Measurements from ENCODE around the gene GALNT10. TPM values are rescaled to one million over a fixed set of nuclear protein-coding genes. Genes with fewer than 3 reads are reported as not detected.

GALNT10 gene
- total RNA-seq, 2 experiments from 2014 or later: 16.8 to 19.8 TPM

DNA sequence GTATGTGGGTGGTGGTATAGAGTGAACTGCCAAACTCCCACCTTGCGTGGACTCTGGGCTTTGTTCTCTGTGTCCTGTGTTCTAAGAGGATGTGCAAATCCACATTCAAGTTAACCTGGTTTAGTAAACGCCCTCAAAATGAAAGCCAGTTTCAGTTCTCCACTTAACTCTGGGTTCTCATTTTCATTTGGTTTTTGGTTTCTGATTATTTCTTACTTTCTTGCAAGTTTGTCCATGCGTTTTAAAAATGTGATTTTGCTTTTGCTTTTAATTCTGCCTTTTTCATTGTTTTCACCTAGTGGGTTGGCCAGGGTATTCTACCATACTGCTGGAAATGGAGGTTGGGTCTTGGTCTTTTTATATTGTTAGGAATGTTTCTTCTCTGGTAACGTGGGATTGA lies 38.2 kb downstream of the GALNT10 start:
- H3K4me1 Mint-ChIP-seq: peaks cover 26% of the 10 kb centered on the region

DNA sequence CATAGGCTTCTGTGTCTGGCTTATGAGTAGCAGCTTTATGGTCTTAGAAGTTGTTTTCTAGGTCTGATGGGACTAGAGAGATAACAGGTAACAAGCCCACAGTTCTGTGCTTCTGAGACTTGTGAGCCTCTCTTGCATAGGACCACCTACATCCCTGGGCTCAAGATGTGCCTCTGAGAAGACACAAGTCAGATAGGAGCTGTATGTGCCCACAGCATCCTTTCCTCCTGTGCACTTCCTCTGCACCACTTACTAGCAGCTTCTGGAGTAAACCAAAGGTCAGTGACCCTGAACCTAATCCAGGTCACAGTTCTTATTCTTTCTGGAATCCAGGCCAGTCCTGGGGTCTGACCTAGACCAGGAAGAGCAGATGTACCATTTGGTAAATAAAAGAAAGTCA lies 40.0 kb downstream of the GALNT10 start:
- Mint-ChIP-seq H3K27ac (no peak overlapping the region), H3K27me3 (no peaks in the 10 kb centered on the region), H3K4me3 (no peak overlapping the region), H3K36me3 (peaks cover 31% of the 10 kb centered on the region), H3K4me1 (peaks cover 32% of the 10 kb centered on the region), H3K9me3 (peaks cover 16% of the 10 kb centered on the region)
- DNase-seq: no peak

More for the DNA sequence above, 38.2 kb downstream of the GALNT10 start:
- H3K36me3 Mint-ChIP-seq: peaks cover 35% of the 10 kb centered on the region
- H3K27me3 Mint-ChIP-seq: no peaks in the 10 kb centered on the region
- H3K9me3 Mint-ChIP-seq: peaks cover 16% of the 10 kb centered on the region
- DNase-seq: no peak
- peak overlapping the region; percentile 66 for H3K27ac Mint-ChIP-seq
- H3K4me3 Mint-ChIP-seq: peak overlapping the region; percentile 68

DNA sequence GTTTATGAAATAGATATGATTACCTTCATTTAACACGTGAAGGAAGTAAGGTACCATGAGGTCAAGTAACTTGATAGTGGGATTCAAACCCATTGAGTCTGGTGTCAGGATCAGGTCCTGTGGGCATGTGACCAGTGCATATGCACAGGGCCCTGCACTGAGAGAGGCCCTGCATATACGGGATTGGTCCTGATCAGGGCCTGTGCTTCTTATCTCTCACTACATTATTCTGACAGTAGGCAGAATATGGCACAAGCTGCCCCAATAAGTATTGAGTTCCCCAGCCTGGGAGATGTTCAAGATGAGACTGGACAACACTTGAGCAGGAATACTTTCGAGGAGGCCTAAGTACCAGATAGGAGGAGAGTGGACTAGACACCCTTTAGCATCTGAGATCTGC lies 44.0 kb downstream of the GALNT10 start:
- H3K4me1 Mint-ChIP-seq: peaks cover 43% of the 10 kb centered on the region
- H3K27me3 Mint-ChIP-seq: no peaks in the 10 kb centered on the region

GRCh38 chr5:154236011-154236410 lies 45.5 kb downstream of the GALNT10 start:
- Mint-ChIP-seq H3K4me1 (peaks cover 44% of the 10 kb centered on the region), H3K4me3 (no peak overlapping the region), H3K36me3 (peaks cover 2% of the 10 kb centered on the region), H3K9me3 (no peaks in the 10 kb centered on the region), H3K27ac (no peak overlapping the region), H3K27me3 (no peaks in the 10 kb centered on the region)
- DNase-seq: no peak

More for the DNA sequence above, 44.0 kb downstream of the GALNT10 start:
- Mint-ChIP-seq H3K9me3 (no peaks in the 10 kb centered on the region), H3K36me3 (peaks cover 2% of the 10 kb centered on the region), H3K27ac (no peak overlapping the region), H3K4me3 (no peak overlapping the region)
- DNase-seq: no peak

DNA sequence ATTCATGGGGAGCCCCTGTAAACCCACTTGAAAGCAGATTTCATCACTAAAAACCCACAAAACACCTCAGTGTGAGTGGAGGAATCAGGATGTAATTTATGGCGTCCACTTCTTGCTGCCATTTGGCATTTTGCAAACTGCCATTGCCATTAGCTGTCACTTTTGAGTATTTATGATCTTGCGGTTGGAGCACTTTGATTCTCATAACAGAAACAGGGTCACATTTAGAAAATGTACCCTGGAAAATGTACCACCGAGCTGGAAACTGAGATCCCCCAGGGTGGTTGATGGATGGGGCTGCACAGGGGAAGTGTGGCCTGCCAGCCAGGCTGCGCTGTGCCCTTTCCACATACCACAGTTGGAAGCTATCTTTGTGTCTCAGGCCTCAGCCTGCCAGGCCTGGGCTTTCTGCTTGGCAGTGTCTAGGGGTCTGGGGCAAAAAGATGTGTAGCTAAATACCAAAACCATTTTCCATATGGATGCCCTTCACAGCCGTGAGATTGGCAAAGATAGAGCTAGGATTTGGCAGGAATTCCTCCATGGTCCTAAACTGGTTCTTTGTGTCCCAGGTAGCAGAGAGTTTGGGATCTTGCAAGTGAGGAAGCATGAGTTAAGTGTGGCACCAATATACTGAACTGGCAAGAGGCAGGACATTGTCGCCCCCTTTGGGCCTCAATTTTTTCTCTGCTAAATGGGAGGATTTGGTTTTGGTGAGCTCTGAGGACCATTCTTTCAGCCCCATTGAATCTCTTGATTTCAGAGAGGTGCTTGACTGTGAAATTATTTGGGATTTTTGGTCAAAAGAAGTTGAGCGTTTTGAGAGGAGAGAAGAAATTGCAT lies 46.2 kb downstream of the GALNT10 start:
- Mint-ChIP-seq H3K9me3 (no peaks in the 10 kb centered on the region), H3K4me1 (peaks cover 44% of the 10 kb centered on the region), H3K36me3 (peaks cover 2% of the 10 kb centered on the region), H3K4me3 (no peak overlapping the region), H3K27me3 (no peaks in the 10 kb centered on the region), H3K27ac (no peak overlapping the region)
- DNase-seq: no peak

DNA sequence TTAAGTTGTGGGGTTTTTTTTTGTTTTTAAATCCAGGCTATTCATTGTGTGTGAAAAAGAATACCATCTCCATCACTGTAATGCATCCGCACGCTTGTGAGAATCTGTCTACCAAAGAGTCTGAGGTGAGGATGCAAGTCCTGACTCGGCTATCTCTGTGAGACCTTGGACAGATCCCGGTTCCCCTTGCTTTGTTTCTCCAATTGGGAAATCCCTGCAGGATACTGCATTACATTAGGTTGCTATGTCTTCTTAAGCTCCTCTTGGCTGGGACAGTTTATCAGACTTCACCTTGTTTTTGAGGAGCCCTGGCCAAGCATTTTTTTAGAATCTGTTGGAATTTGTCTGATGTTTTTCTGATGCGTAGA lies 46.8 kb downstream of the GALNT10 start:
- Mint-ChIP-seq H3K9me3 (no peaks in the 10 kb centered on the region), H3K27ac (no peak overlapping the region), H3K27me3 (no peaks in the 10 kb centered on the region), H3K4me1 (peaks cover 44% of the 10 kb centered on the region), H3K36me3 (peaks cover 2% of the 10 kb centered on the region), H3K4me3 (no peak overlapping the region)
- DNase-seq: no peak

GRCh38 chr5:154237946-154238345 lies 47.4 kb downstream of the GALNT10 start:
- no peak overlapping the region for H3K4me3 Mint-ChIP-seq
- peaks cover 2% of the 10 kb centered on the region for H3K36me3 Mint-ChIP-seq
- no peak overlapping the region for H3K27ac Mint-ChIP-seq
- H3K9me3 Mint-ChIP-seq: no peaks in the 10 kb centered on the region
- peaks cover 47% of the 10 kb centered on the region for H3K4me1 Mint-ChIP-seq
- no peak for DNase-seq
- H3K27me3 Mint-ChIP-seq: no peaks in the 10 kb centered on the region

DNA sequence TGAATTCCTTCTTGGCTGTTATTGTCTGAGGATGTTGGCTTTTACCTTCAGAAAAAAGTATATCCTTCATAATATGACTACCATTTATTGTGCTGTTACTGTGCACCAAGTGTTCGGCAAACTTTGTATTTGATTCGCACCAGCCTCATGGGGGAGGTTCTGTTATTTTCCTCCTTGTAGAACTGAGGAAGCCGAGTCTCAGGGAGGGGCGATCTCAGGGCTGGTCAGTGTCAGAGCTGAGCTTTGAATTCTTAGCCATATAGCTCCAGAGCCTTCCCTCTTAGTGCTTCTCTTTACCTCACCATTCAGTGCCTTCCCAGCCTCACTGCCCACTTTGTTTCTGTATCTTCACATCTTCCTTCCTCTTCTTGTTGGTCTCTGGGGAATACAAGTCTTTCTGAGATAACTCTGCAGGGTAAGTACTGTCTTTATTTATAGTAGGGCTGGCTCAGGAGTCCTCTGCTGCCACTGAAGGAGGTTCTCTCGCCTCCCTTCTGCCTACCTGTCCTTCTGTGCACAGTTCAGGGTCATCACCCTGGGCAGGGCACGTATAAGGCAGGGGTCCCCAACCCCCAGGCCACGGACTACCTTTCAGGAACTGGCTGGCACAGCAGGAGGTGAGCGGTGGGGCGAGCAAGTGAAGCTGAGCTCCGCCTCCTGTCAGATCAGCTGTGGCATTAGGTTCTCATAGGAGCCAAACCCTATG lies 48.4 kb downstream of the GALNT10 start:
- no peak for DNase-seq
- no peak overlapping the region for H3K27ac Mint-ChIP-seq
- H3K4me3 Mint-ChIP-seq: no peak overlapping the region
- H3K36me3 Mint-ChIP-seq: peaks cover 2% of the 10 kb centered on the region
- peaks cover 48% of the 10 kb centered on the region for H3K4me1 Mint-ChIP-seq
- no peaks in the 10 kb centered on the region for H3K9me3 Mint-ChIP-seq
- no peaks in the 10 kb centered on the region for H3K27me3 Mint-ChIP-seq

DNA sequence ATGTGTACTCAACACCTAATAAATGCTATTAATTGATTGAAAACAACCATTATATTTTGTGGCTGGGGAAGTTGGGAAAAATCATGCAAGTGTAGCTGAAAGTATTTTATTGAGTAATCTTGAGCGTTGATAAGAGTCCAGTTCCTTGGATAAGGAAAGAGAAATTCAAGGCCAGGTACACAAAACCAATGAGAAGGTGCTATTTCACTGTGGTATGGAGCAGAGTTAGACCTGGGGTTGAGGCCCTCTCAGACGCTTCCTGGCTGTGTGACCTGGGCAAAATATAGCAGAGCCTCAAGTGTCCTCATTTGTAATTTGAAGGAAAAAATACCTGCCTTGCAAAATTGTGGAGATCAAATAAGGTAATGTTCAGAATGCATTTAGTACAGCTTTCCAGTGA lies 50.1 kb downstream of the GALNT10 start:
- Mint-ChIP-seq H3K4me1 (peaks cover 44% of the 10 kb centered on the region), H3K4me3 (no peak overlapping the region), H3K27me3 (no peaks in the 10 kb centered on the region)

GRCh38 chr5:154241021-154241420 lies 50.5 kb downstream of the GALNT10 start:
- peaks cover 2% of the 10 kb centered on the region for H3K36me3 Mint-ChIP-seq
- H3K27ac Mint-ChIP-seq: no peak overlapping the region
- no peaks in the 10 kb centered on the region for H3K27me3 Mint-ChIP-seq
- peaks cover 41% of the 10 kb centered on the region for H3K4me1 Mint-ChIP-seq
- peaks cover 2% of the 10 kb centered on the region for H3K9me3 Mint-ChIP-seq
- H3K4me3 Mint-ChIP-seq: no peak overlapping the region
- no peak for DNase-seq

More for the DNA sequence above, 50.1 kb downstream of the GALNT10 start:
- Mint-ChIP-seq H3K9me3 (peaks cover 2% of the 10 kb centered on the region), H3K27ac (no peak overlapping the region), H3K36me3 (peaks cover 2% of the 10 kb centered on the region)
- DNase-seq: no peak

DNA sequence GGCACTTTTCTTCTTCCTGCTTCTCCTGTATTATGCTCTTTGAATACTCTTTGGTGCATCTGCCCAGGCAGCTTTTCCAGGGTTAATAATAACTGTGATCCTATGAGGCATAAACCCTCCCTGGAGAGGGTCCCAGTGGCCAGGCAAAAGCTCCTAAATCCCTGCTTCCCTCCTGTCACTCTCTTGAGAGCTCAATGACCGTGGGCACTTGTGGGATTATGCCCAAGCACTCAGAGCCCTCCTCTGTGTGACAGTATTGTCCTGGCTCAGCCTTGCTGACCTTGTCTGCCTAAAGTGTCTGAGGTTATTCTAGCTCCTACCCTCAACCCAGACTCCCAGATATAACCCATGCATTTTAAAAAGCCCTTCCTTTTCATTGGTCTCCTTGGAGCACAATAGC lies 51.9 kb downstream of the GALNT10 start:
- Mint-ChIP-seq H3K27ac (no peak overlapping the region), H3K9me3 (peaks cover 2% of the 10 kb centered on the region), H3K27me3 (no peaks in the 10 kb centered on the region), H3K4me1 (peaks cover 29% of the 10 kb centered on the region), H3K36me3 (peaks cover 2% of the 10 kb centered on the region), H3K4me3 (no peak overlapping the region)
- no peak for DNase-seq

- no peak overlapping the region for H3K4me3 Mint-ChIP-seq
- H3K4me1 Mint-ChIP-seq: peaks cover 25% of the 10 kb centered on the region
- no peak overlapping the region for H3K27ac Mint-ChIP-seq
- H3K9me3 Mint-ChIP-seq: peaks cover 2% of the 10 kb centered on the region
- DNase-seq: no peak
- H3K36me3 Mint-ChIP-seq: peaks cover 2% of the 10 kb centered on the region
- H3K27me3 Mint-ChIP-seq: no peaks in the 10 kb centered on the region
These were observed 52.4 kb downstream of the GALNT10 start for GRCh38 chr5:154242964-154243376.

DNA sequence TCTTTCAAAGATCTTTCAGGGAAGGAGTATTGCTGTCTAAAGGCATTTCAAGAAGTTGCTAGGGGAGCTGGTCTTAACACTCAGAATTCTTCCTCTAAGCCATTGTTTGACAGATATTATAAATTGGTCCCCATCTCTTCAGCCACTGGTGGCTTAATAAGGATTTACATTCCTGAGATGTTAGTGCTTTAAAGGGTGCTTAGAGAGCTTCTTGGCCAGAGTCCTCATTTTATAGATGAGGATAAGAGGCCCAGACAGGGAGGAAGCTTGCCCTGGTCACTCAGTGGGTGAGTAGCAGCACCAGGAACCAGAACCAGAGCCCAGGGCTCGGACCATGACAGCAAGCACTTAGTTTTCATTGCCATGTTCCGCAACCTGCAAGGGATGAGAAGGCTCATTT lies 53.2 kb downstream of the GALNT10 start:
- Mint-ChIP-seq H3K9me3 (peaks cover 2% of the 10 kb centered on the region), H3K36me3 (peaks cover 2% of the 10 kb centered on the region), H3K4me1 (peaks cover 22% of the 10 kb centered on the region), H3K27ac (no peak overlapping the region), H3K27me3 (no peaks in the 10 kb centered on the region), H3K4me3 (no peak overlapping the region)
- DNase-seq: no peak

- no peak overlapping the region for H3K4me3 Mint-ChIP-seq
- H3K27me3 Mint-ChIP-seq: no peaks in the 10 kb centered on the region
- H3K9me3 Mint-ChIP-seq: peaks cover 2% of the 10 kb centered on the region
- peaks cover 20% of the 10 kb centered on the region for H3K4me1 Mint-ChIP-seq
- no peak for DNase-seq
- H3K36me3 Mint-ChIP-seq: no peaks in the 10 kb centered on the region
- no peak overlapping the region for H3K27ac Mint-ChIP-seq
These were observed 53.9 kb downstream of the GALNT10 start for GRCh38 chr5:154244476-154244875.

DNA sequence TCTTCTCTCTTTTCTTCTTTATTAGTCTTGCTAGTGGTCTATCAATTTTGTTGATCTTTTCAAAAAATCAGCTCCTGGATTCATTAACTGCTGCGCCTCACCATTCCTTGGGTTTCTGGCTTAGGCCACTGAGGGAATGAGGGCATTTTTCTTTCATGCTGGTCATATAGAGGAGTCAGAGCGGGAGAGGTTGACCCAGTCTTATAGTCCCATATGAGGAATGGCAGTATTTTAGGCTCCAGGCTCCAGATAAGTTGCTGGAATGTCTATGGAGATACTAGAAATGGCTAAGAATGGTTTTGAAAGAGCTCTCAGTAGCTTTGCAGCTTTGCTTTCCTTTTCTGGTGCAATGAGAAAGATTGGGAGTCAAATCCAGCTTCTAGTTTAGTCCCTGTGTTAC lies 58.2 kb downstream of the GALNT10 start:
- Mint-ChIP-seq H3K4me1 (peaks cover 6% of the 10 kb centered on the region), H3K27ac (no peak overlapping the region), H3K9me3 (peaks cover 17% of the 10 kb centered on the region), H3K36me3 (peaks cover 21% of the 10 kb centered on the region), H3K27me3 (no peaks in the 10 kb centered on the region), H3K4me3 (no peak overlapping the region)
- no peak for DNase-seq

Measured in activated naive CD8-positive, alpha-beta T cell treated with anti-CD3 and anti-CD28 coated beads for 36 hours (primary cell).